GM04504 (cell line): ENCODE measurements around the gene ENKUR.

ENCODE experiments used
- DNase-seq: peaks from one replicate; pipeline ENCODE4 v3.0.0-alpha.2; 2012; ENCODE audit warnings: low read depth

The ENKUR gene

GRCh38 chr10:25015828-25016375, at the start of gene ENKUR:
Gene ENKUR, minus strand, starts transcription at chr10:25016158. Its CDS starts 222 bp downstream, at chr10:25015936.
- peak; percentile 85 for DNase-seq

- no peak for DNase-seq
These were observed 48.4 kb upstream of the ENKUR start for GRCh38 chr10:25064401-25064800.

GRCh38 chr10:25063644-25064043, 47.7 kb upstream of the ENKUR start:
- DNase-seq = no peak

GRCh38 chr10:25063157-25063556, 47.2 kb upstream of the ENKUR start:
- no peak for DNase-seq

GRCh38 chr10:25061711-25062449, 45.9 kb upstream of the ENKUR start:
- no peak for DNase-seq

GRCh38 chr10:25061125-25061524, 45.2 kb upstream of the ENKUR start:
- no peak for DNase-seq

- peak; percentile 60 for DNase-seq
These were observed 44.0 kb upstream of the ENKUR start for GRCh38 chr10:25059990-25060389.

GRCh38 chr10:25057886-25058285, 41.9 kb upstream of the ENKUR start:
- DNase-seq = no peak

GRCh38 chr10:25056726-25057125, 40.8 kb upstream of the ENKUR start:
- no peak for DNase-seq

GRCh38 chr10:25052012-25052411, 36.1 kb upstream of the ENKUR start:
- DNase-seq = no peak

- DNase-seq = no peak
These were observed 34.4 kb upstream of the ENKUR start for GRCh38 chr10:25050402-25050801.

- no peak for DNase-seq
These were observed 34.0 kb upstream of the ENKUR start for GRCh38 chr10:25049966-25050365.

- DNase-seq = no peak
These were observed 32.5 kb upstream of the ENKUR start for GRCh38 chr10:25048450-25048849.

GRCh38 chr10:25047591-25048301, 31.8 kb upstream of the ENKUR start:
- DNase-seq = peak; percentile 38

- no peak for DNase-seq
These were observed 31.1 kb upstream of the ENKUR start for GRCh38 chr10:25047088-25047487.

GRCh38 chr10:25046641-25047040, 30.7 kb upstream of the ENKUR start:
- no peak for DNase-seq

- DNase-seq = no peak
These were observed 23.6 kb upstream of the ENKUR start for GRCh38 chr10:25039531-25039930.

GRCh38 chr10:25038325-25038724, 22.4 kb upstream of the ENKUR start:
- no peak for DNase-seq

- DNase-seq = no peak
These were observed 20.4 kb upstream of the ENKUR start for GRCh38 chr10:25036381-25036780.

GRCh38 chr10:25029519-25029918, 13.6 kb upstream of the ENKUR start:
- DNase-seq = no peak

- DNase-seq = no peak
These were observed 12.8 kb upstream of the ENKUR start for GRCh38 chr10:25028711-25029110.

- no peak for DNase-seq
These were observed 10.5 kb upstream of the ENKUR start for GRCh38 chr10:25026463-25026862.

GRCh38 chr10:25024528-25024927, 8.6 kb upstream of the ENKUR start:
- DNase-seq = peak; percentile 25
